NCI-H1105 (cell line): Measurements from ENCODE around the gene DDIAS.
"Not testable (repeated sequence)": the region's sequence is repeated elsewhere in the genome, so short reads cannot be mapped to it uniquely, and the experiment has no call there.

Experiments used
- DNase-seq: peaks from one replicate; lab custom pipeline; 2025; lab: John Stamatoyannopoulos, UW

Gene DDIAS

GRCh38 chr11:82922396-82923173, 21.0 kb downstream of the DDIAS start:
- DNase-seq: not testable (repeated sequence)

- no peak for DNase-seq
Observed at GRCh38 chr11:82924522-82925224, 23.1 kb downstream of the DDIAS start.

- DNase-seq: peak; percentile 52
Observed at GRCh38 chr11:82927264-82927880, 25.8 kb downstream of the DDIAS start.

- DNase-seq: no peak
Observed at GRCh38 chr11:82929121-82929520, 27.6 kb downstream of the DDIAS start.

- no peak for DNase-seq
Observed at GRCh38 chr11:82930229-82930628, 28.7 kb downstream of the DDIAS start.

GRCh38 chr11:82930734-82931133, 29.2 kb downstream of the DDIAS start:
- DNase-seq: no peak

- no peak for DNase-seq
Observed at GRCh38 chr11:82932564-82932963, 31.0 kb downstream of the DDIAS start.

GRCh38 chr11:82936261-82936660, 34.7 kb downstream of the DDIAS start:
- no peak for DNase-seq

GRCh38 chr11:82937554-82937953, 36.0 kb downstream of the DDIAS start:
- DNase-seq: no peak

- no peak for DNase-seq
Observed at GRCh38 chr11:82939456-82939855, 37.9 kb downstream of the DDIAS start.

GRCh38 chr11:82942376-82942775, 40.8 kb downstream of the DDIAS start:
- DNase-seq: no peak

- DNase-seq: not testable (repeated sequence)
Observed at GRCh38 chr11:82943430-82943829, 41.9 kb downstream of the DDIAS start.

- DNase-seq: no peak
Observed at GRCh38 chr11:82944198-82944597, 42.7 kb downstream of the DDIAS start.

GRCh38 chr11:82945041-82945440, 43.5 kb downstream of the DDIAS start:
- not testable (repeated sequence) for DNase-seq

GRCh38 chr11:82945682-82946081, 44.1 kb downstream of the DDIAS start:
- DNase-seq: no peak

GRCh38 chr11:82949352-82949751, 47.8 kb downstream of the DDIAS start:
- DNase-seq: no peak

- not testable (repeated sequence) for DNase-seq
Observed at GRCh38 chr11:82950502-82950901, 49.0 kb downstream of the DDIAS start.

- DNase-seq: peak; percentile 28
Observed at GRCh38 chr11:82955736-82956453, 54.4 kb downstream of the DDIAS start.

- no peak for DNase-seq
Observed at GRCh38 chr11:82959987-82960778, 58.6 kb downstream of the DDIAS start.

GRCh38 chr11:82960779-82961143, 59.2 kb downstream of the DDIAS start:
- DNase-seq: no peak

GRCh38 chr11:82962021-82962420, 60.5 kb downstream of the DDIAS start:
- not testable (repeated sequence) for DNase-seq

GRCh38 chr11:82967381-82967780, 65.8 kb downstream of the DDIAS start:
- DNase-seq: no peak
